ENCODE data around the gene DPH6. TPM values are rescaled to one million over a fixed set of nuclear protein-coding genes. Genes with fewer than 3 reads are reported as not detected.

DPH6 gene
- total and polyA plus RNA-seq, 7 donors, result 3.6 to 13.2 (median 9.6) TPM

GRCh38 chr15:35507932-35508638 is 37.9 kb downstream of the DPH6 start:
- no peaks in the 10 kb centered on the region for H3K9me3 ChIP-seq
- no peak overlapping the region for H3K27ac ChIP-seq
- H3K4me3 ChIP-seq, result no peak overlapping the region
- no peak for TF ChIP-seq POLR2AphosphoS5 (IDR thresholded peaks at IDR 0.05)
- TF ChIP-seq POLR2A (IDR thresholded peaks at IDR 0.05), result no peak
- no peak for TF ChIP-seq EP300 (IDR thresholded peaks at IDR 0.05)
- TF ChIP-seq CTCF (IDR thresholded peaks at IDR 0.05), result no peak
- H3K27me3 ChIP-seq, result no peaks in the 10 kb centered on the region
- H3K36me3 ChIP-seq, result no peaks in the 10 kb centered on the region
- no peak for DNase-seq
- 94% methylated on average over 7 of the region's 7 CpGs for WGBS, 2 donors
- intact Hi-C loops (cut with DNase I), result no loop called here
- H3K4me1 ChIP-seq, result peaks cover 0 to 10% (median 0%) of the 10 kb centered on the region in 4 donors

- Histone ChIP-seq H3K4me3 (no peak overlapping the region), H3K9me3 (no peaks in the 10 kb centered on the region), H3K27ac (peak overlapping the region in 1 of 4 donors; percentile 29), H3K36me3 (no peaks in the 10 kb centered on the region), H3K27me3 (no peaks in the 10 kb centered on the region), H3K4me1 (peaks cover 0 to 10% (median 0%) of the 10 kb centered on the region in 4 donors)
- WGBS, 2 donors, result 14 to 49% methylated on average over 5 of the region's 5 CpGs
- intact Hi-C loops (cut with DNase I), result no loop called here
- no peak for DNase-seq
- no peak for TF ChIP-seq CTCF (IDR thresholded peaks at IDR 0.05)
- no peak for TF ChIP-seq EP300 (IDR thresholded peaks at IDR 0.05)
- TF ChIP-seq POLR2AphosphoS5 (IDR thresholded peaks at IDR 0.05), result no peak
- TF ChIP-seq POLR2A (IDR thresholded peaks at IDR 0.05), result no peak
Measured at GRCh38 chr15:35506272-35506870, 39.6 kb downstream of the DPH6 start.

- TF ChIP-seq POLR2A (IDR thresholded peaks at IDR 0.05), result no peak
- no peak for TF ChIP-seq POLR2AphosphoS5 (IDR thresholded peaks at IDR 0.05)
- no peak for TF ChIP-seq EP300 (IDR thresholded peaks at IDR 0.05)
- TF ChIP-seq CTCF (IDR thresholded peaks at IDR 0.05), result no peak
- Histone ChIP-seq H3K9me3 (no peaks in the 10 kb centered on the region), H3K4me1 (peaks cover 0 to 10% (median 0%) of the 10 kb centered on the region in 4 donors), H3K27ac (peak overlapping the region in 2 of 4 donors; percentile 21 to 29), H3K4me3 (no peak overlapping the region), H3K27me3 (no peaks in the 10 kb centered on the region), H3K36me3 (no peaks in the 10 kb centered on the region)
- intact Hi-C loops (cut with DNase I), result no loop called here
- no peak for DNase-seq
Measured at GRCh38 chr15:35505809-35506208, 40.2 kb downstream of the DPH6 start.

GRCh38 chr15:35505141-35505540 is 40.8 kb downstream of the DPH6 start:
- no peaks in the 10 kb centered on the region for H3K9me3 ChIP-seq
- no peaks in the 10 kb centered on the region for H3K36me3 ChIP-seq
- intact Hi-C loops (cut with DNase I), result no loop called here
- no peak for DNase-seq
- no peak overlapping the region for H3K27ac ChIP-seq
- no peaks in the 10 kb centered on the region for H3K27me3 ChIP-seq
- peaks cover 0 to 10% (median 0%) of the 10 kb centered on the region in 4 donors for H3K4me1 ChIP-seq
- no peak for TF ChIP-seq CTCF (IDR thresholded peaks at IDR 0.05)
- TF ChIP-seq EP300 (IDR thresholded peaks at IDR 0.05), result no peak
- 45 to 79% methylated on average over 1 of the region's 1 CpG for WGBS, 2 donors
- no peak overlapping the region for H3K4me3 ChIP-seq
